HG02678 (cell line): Measurements from ENCODE around the gene ALPK1.
"Not testable (repeated sequence)": the region's sequence is repeated elsewhere in the genome, so short reads cannot be mapped to it uniquely, and the experiment has no call there.

Experiments used
- ATAC-seq: cut with Tn5 transposase; IDR thresholded peaks from one replicate; pipeline ENCODE4 v1.9.1; 2021; ENCODE audit warnings: mild to moderate bottlenecking, moderate library complexity; ENCODE audit not compliant: unreplicated experiment

The ALPK1 gene

GRCh38 chr4:112442226-112442625 is 145.1 kb downstream of the ALPK1 start:
- not testable (repeated sequence) for ATAC-seq

GRCh38 chr4:112448306-112449132 is 151.3 kb downstream of the ALPK1 start:
- no peak for ATAC-seq

GRCh38 chr4:112449708-112450107 is 152.5 kb downstream of the ALPK1 start:
- no peak for ATAC-seq

GRCh38 chr4:112451104-112451503 is 153.9 kb downstream of the ALPK1 start:
- no peak for ATAC-seq

GRCh38 chr4:112451831-112452230 is 154.7 kb downstream of the ALPK1 start:
- ATAC-seq = no peak

- ATAC-seq = no peak
These were observed 156.2 kb downstream of the ALPK1 start for GRCh38 chr4:112453321-112453720.

GRCh38 chr4:112472318-112472717 is 175.1 kb downstream of the ALPK1 start:
- ATAC-seq = no peak

GRCh38 chr4:112473985-112474384 is 176.8 kb downstream of the ALPK1 start:
- ATAC-seq = no peak

- ATAC-seq = no peak
These were observed 188.8 kb downstream of the ALPK1 start for GRCh38 chr4:112485930-112486329.

GRCh38 chr4:112490808-112491207 is 193.6 kb downstream of the ALPK1 start:
- ATAC-seq = not testable (repeated sequence)
